Small intestine (tissue), 7 donors: ENCODE data around the gene NEU2. TPM values are rescaled to one million over a fixed set of nuclear protein-coding genes. Genes with fewer than 3 reads are reported as not detected.

Source experiments
- DNase-seq, 2 donors: peaks; one replicate each; pipeline versions ENCODE4 v3.0.0 to v3.0.0-alpha.2; 2013
- FAIRE-seq: peaks from 2 replicates; lab custom pipeline; 2012; peaks lifted over from hg19 to GRCh38; lab: Jason Lieb, UNC
- H3K27ac ChIP-seq, 3 donors: one replicate each; pipeline ENCODE4 v1.5.1; 2013; ENCODE audit warnings: low read length in 2 of 3, mild to moderate bottlenecking in 2 of 3, control low read depth in 1 of 3, inconsistent platforms in 1 of 3, low read depth in 1 of 3, moderate library complexity in 1 of 3
- H3K27me3 ChIP-seq, 3 donors: one replicate each; pipeline ENCODE4 v1.6.1; 2013; ENCODE audit warnings: low read length in 3 of 3, inconsistent platforms in 1 of 3; ENCODE audit not compliant: control insufficient read depth in 3 of 3, insufficient read depth in 3 of 3
- H3K36me3 ChIP-seq, 3 donors: one replicate each; pipeline ENCODE4 v1.6.1; 2013; ENCODE audit warnings: low read length in 3 of 3, inconsistent platforms in 1 of 3, low read depth in 1 of 3, mild to moderate bottlenecking in 1 of 3, moderate library complexity in 1 of 3; ENCODE audit not compliant: control insufficient read depth in 3 of 3, insufficient read depth in 2 of 3
- H3K4me1 ChIP-seq, 3 donors: one replicate each; pipeline ENCODE4 v1.6.1; 2013; ENCODE audit warnings: low read length in 2 of 3, inconsistent platforms in 1 of 3, low read depth in 1 of 3, mild to moderate bottlenecking in 1 of 3, moderate library complexity in 1 of 3; ENCODE audit not compliant: control insufficient read depth in 3 of 3, insufficient read depth in 2 of 3
- H3K4me3 ChIP-seq, 3 donors: one replicate each; pipeline ENCODE4 v1.5.1; 2013; ENCODE audit warnings: low read length in 3 of 3, control low read depth in 1 of 3, inconsistent platforms in 1 of 3, low read depth in 1 of 3, mild to moderate bottlenecking in 1 of 3, moderate library complexity in 1 of 3
- H3K9me3 ChIP-seq, 2 donors: one replicate each; pipeline ENCODE4 v1.6.1; 2013; ENCODE audit warnings: low read depth in 1 of 2, low read length in 1 of 2; ENCODE audit not compliant: control insufficient read depth in 2 of 2, insufficient read depth in 1 of 2
- WGBS, 3 donors: extraction: QIAGEN DNeasy Blood & Tissue Kit; methylation state at CpG; one replicate each; pipeline ENCODE4 v1.1.7; 2013; 5-methylcytosine and 5-hydroxymethylcytosine counted together
- polyA plus RNA-seq, 4 donors: library from polyadenylated mRNA; stranded (reverse) in 3 of 4; unstranded in 1 of 4; fragments of 200-250 nt in 3 of 4; fragments of 120-200 nt in 1 of 4; gene quantifications; one replicate each; pipeline versions ENCODE4 v1.2.1 to v1.2.3, GENCODE V29; 2013
- donor health status: healthy with polysubstance abuse.
- donor health status: control.
- donor health status: control.
- donor health status: Bipolar disorder and iron deficiency.
- donor health status: healthy.

NEU2 gene
- polyA plus RNA-seq, 4 donors, result not detected

GRCh38 chr2:233082931-233083755, 50.7 kb downstream of the NEU2 start:
- no peaks in the 10 kb centered on the region for H3K27me3 ChIP-seq
- FAIRE-seq, result no peak
- WGBS, 3 donors, result 60 to 80% (median 67%) methylated on average over 9 of the region's 9 CpGs
- no peak for DNase-seq
- peaks cover 0 to 2% (median 0%) of the 10 kb centered on the region in 3 donors for H3K36me3 ChIP-seq
- peak overlapping the region; percentile 14 to 93 (median 42) for H3K27ac ChIP-seq
- H3K4me1 ChIP-seq, result peaks cover 0 to 6% (median 0%) of the 10 kb centered on the region in 3 donors
- no peak overlapping the region for H3K4me3 ChIP-seq
- H3K9me3 ChIP-seq, result no peaks in the 10 kb centered on the region

GRCh38 chr2:233083782-233084181, 51.3 kb downstream of the NEU2 start:
- WGBS, 3 donors, result 78 to 91% (median 84%) methylated on average over 8 of the region's 8 CpGs
- H3K36me3 ChIP-seq, result peaks cover 0 to 2% (median 0%) of the 10 kb centered on the region in 3 donors
- no peak overlapping the region for H3K4me3 ChIP-seq
- no peaks in the 10 kb centered on the region for H3K27me3 ChIP-seq
- peak overlapping the region; percentile 14 to 93 (median 42) for H3K27ac ChIP-seq
- DNase-seq, result no peak
- peaks cover 0 to 6% (median 0%) of the 10 kb centered on the region in 3 donors for H3K4me1 ChIP-seq
- FAIRE-seq, result no peak
- H3K9me3 ChIP-seq, result no peaks in the 10 kb centered on the region

- H3K27me3 ChIP-seq, result no peaks in the 10 kb centered on the region
- H3K36me3 ChIP-seq, result peaks cover 0 to 2% (median 0%) of the 10 kb centered on the region in 3 donors
- H3K9me3 ChIP-seq, result no peaks in the 10 kb centered on the region
- peak in 1 of 2 donors; percentile 35 for DNase-seq
- H3K27ac ChIP-seq, result peak overlapping the region in 2 of 3 donors; percentile 66 to 93
- no peak for FAIRE-seq
- 60 to 87% (median 65%) methylated on average over 13 of the region's 13 CpGs for WGBS, 3 donors
- no peak overlapping the region for H3K4me3 ChIP-seq
- peaks cover 0 to 6% (median 0%) of the 10 kb centered on the region in 3 donors for H3K4me1 ChIP-seq
Measured at GRCh38 chr2:233084488-233084887, 52.0 kb downstream of the NEU2 start.

Other genes starting within 250 kb of the NEU2 start
- 10 to 100 TPM in 2 of 4 donors, 1 to 10 TPM in 2; 6.3 to 16.5 (median 10.4) TPM for gene SNORC, start 162.4 kb upstream of the NEU2 start, polyA plus RNA-seq
- gene NGEF, start 19.4 kb upstream of the NEU2 start, polyA plus RNA-seq, result 10 to 100 TPM; 10.2 to 73.4 (median 31.4) TPM
- 10 to 100 TPM in 1 of 4 donors, 1 to 10 TPM in 3; 4.7 to 10.4 (median 6.9) TPM for gene INPP5D, start 27.7 kb downstream of the NEU2 start, polyA plus RNA-seq
- gene ATG16L1, start 219.0 kb downstream of the NEU2 start, polyA plus RNA-seq, result 10 to 100 TPM; 14.6 to 21.4 (median 17.5) TPM